ENCODE results near the gene RAB6A. TPM values are rescaled to one million over a fixed set of nuclear protein-coding genes. Genes with fewer than 3 reads are reported as not detected.
A peak's percentile ranks its signal among the peaks of the same experiment; 100 is the strongest.

Gene RAB6A
- 100 to 1,000 TPM in 1 of 2 donors, 10 to 100 TPM in 1; 94.7 to 104 TPM for total RNA-seq

DNA sequence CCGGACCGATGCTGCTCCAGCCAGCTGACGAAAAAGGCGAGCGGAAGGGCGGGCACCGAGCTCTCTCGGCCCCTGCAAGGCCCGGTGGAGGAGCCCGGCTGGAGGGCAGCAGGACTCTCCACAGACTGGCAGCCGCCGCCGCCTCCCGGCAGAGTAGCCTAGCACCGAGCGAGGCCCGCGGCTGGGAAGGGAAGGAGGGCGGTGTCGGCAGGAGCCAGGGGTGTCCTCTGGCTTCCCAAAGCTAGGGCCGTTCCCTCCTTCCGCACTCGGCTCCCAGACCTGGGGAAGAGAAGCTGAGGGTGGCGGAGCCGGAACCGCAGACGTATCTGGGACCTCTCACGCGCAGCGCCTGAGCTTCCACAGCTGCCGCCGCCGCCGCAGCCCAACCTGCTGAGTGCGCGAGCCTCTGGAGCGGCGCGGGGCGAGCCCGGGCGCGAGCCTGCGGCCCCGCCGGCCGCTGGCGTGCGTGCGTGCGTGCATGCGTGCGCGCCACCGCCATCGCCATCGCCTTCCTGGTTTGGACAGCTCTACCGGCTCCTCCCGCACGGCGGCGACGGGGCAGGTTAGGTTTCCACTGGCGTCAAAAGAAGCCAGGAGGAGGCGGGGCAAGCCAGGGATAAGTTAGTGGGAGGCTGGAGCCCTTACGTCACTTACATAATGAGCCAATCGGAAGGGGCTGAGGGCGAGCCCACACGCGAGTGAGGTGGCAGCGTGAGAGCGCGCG is at the start of gene RAB6A:
TSS of gene RAB6A (minus strand) at position 396 of the 724 bp plus-strand sequence. CDS start 439 bp downstream, outside the sequence.
- no peaks in the 10 kb centered on the region for H3K36me3 ChIP-seq
- H3K27ac ChIP-seq, result peak within 1 kb of the TSS; percentile 95 to 99
- H3K27me3 ChIP-seq, result no peaks in the 10 kb centered on the region
- H3K9me3 ChIP-seq, result no peaks in the 10 kb centered on the region
- peaks cover 0 to 17% of the 10 kb centered on the region in 2 donors for H3K4me1 ChIP-seq
- TF ChIP-seq, protein P1, sequence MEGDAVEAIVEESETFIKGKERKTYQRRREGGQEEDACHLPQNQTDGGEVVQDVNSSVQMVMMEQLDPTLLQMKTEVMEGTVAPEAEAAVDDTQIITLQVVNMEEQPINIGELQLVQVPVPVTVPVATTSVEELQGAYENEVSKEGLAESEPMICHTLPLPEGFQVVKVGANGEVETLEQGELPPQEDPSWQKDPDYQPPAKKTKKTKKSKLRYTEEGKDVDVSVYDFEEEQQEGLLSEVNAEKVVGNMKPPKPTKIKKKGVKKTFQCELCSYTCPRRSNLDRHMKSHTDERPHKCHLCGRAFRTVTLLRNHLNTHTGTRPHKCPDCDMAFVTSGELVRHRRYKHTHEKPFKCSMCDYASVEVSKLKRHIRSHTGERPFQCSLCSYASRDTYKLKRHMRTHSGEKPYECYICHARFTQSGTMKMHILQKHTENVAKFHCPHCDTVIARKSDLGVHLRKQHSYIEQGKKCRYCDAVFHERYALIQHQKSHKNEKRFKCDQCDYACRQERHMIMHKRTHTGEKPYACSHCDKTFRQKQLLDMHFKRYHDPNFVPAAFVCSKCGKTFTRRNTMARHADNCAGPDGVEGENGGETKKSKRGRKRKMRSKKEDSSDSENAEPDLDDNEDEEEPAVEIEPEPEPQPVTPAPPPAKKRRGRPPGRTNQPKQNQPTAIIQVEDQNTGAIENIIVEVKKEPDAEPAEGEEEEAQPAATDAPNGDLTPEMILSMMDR (IDR thresholded peaks at IDR 0.05), result no peak
- peak; percentile 100 for DNase-seq (ENCODE audit: low spot score)
- H3K4me3 ChIP-seq, result peak within 1 kb of the TSS; percentile 91 to 98

DNA sequence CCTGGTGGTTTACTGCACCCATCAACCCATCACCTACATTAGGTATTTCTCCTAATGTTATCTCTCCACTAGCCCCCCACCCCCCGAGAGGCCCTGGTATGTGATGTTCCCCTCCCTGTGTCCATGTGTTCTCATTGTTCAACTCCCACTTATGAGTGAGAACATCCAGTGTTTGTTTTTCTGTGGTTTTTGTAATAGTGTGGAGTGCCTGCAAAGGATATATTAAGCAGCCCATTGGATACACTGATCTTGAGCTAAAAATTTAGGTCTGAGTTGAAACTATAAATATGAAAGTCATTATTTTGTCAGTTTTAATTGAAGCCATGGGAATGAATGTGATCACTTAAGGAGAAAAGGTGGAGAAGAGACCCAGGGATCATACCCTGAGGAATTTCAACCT is 49.8 kb upstream of the RAB6A start:
- no peaks in the 10 kb centered on the region for H3K4me1 ChIP-seq
- H3K27me3 ChIP-seq, result no peaks in the 10 kb centered on the region
- TF ChIP-seq, protein P1 (IDR thresholded peaks at IDR 0.05), result no peak
- no peak overlapping the region for H3K27ac ChIP-seq
- no peak overlapping the region for H3K4me3 ChIP-seq
- H3K36me3 ChIP-seq, result peaks cover 15% of the 10 kb centered on the region
- no peak for DNase-seq (ENCODE audit: low spot score)
- no peaks in the 10 kb centered on the region for H3K9me3 ChIP-seq

GRCh38 chr11:73808052-73808451 is 47.2 kb upstream of the RAB6A start:
- Histone ChIP-seq H3K4me3 (no peak overlapping the region), H3K27me3 (no peaks in the 10 kb centered on the region), H3K9me3 (no peaks in the 10 kb centered on the region), H3K4me1 (no peaks in the 10 kb centered on the region), H3K36me3 (peaks cover 15% of the 10 kb centered on the region), H3K27ac (no peak overlapping the region)
- no peak for DNase-seq (ENCODE audit: low spot score)
- TF ChIP-seq, protein P1 (IDR thresholded peaks at IDR 0.05), result no peak

GRCh38 chr11:73804712-73805111 is 43.8 kb upstream of the RAB6A start:
- Histone ChIP-seq H3K4me3 (no peak overlapping the region), H3K36me3 (peaks cover 15% of the 10 kb centered on the region), H3K27me3 (no peaks in the 10 kb centered on the region), H3K27ac (no peak overlapping the region), H3K4me1 (no peaks in the 10 kb centered on the region), H3K9me3 (no peaks in the 10 kb centered on the region)
- TF ChIP-seq, protein P1 (IDR thresholded peaks at IDR 0.05), result no peak
- no peak for DNase-seq (ENCODE audit: low spot score)

- TF ChIP-seq, protein P1 (IDR thresholded peaks at IDR 0.05), result no peak
- H3K36me3 ChIP-seq, result peaks cover 13% of the 10 kb centered on the region
- H3K27ac ChIP-seq, result no peak overlapping the region
- H3K4me1 ChIP-seq, result no peaks in the 10 kb centered on the region
- no peaks in the 10 kb centered on the region for H3K27me3 ChIP-seq
- no peak overlapping the region for H3K4me3 ChIP-seq
- DNase-seq (ENCODE audit: low spot score), result no peak
- no peaks in the 10 kb centered on the region for H3K9me3 ChIP-seq
Measured at GRCh38 chr11:73801136-73801535, 40.3 kb upstream of the RAB6A start.

Measured in right atrium auricular region (tissue), 2 donors.